Panc1 (cell line): ENCODE data around the gene WDR73. TPM values are rescaled to one million over a fixed set of nuclear protein-coding genes. Genes with fewer than 3 reads are reported as not detected.

Source experiments
- ATAC-seq: fragments of 200-7000 bp; cut with Tn5 transposase; 2 replicates; pipeline ENCODE4 v1.9.1; 2020; ENCODE audit warnings: mild to moderate bottlenecking, moderate library complexity
- BruUV-seq: library from RNA; stranded (reverse); fragments of 400-500 nt; replicated peaks from 2 replicates; lab custom pipeline; 2021; lab: Mats Ljungman, UMichigan
- CTCF ChIA-PET: fragments of 300-600 bp; sonication (Branson Sonifier 250); formaldehyde crosslinking; loops from one replicate; lab custom pipeline; 2022; ENCODE audit warnings: antibody characterized with exemption; lab: Charles Lee
- POLR2A ChIA-PET: fragments of 300-600 bp; sonication (Branson Sonifier 250); formaldehyde crosslinking; loops from one replicate; lab custom pipeline; 2022; ENCODE audit warnings: antibody characterized with exemption; lab: Charles Lee
- DNase-seq: peaks from one replicate; pipeline ENCODE4 v3.0.0-alpha.2; 2010; ENCODE audit warnings: low read depth, low spot score
- H3K27ac ChIP-seq: 2 replicates; pipeline ENCODE4 v1.5.1; 2011; ENCODE audit warnings: mild to moderate bottlenecking, low read length, inconsistent platforms
- H3K27me3 ChIP-seq: fragments of 200-500 bp; sonication (Bioruptor generic); 2 replicates; pipeline ENCODE4 v1.6.0; 2014; ENCODE audit warnings: low read length, inconsistent platforms; ENCODE audit not compliant: control insufficient read depth, insufficient read depth
- H3K36me3 ChIP-seq: fragments of 200-500 bp; sonication (Bioruptor generic); 2 replicates; pipeline ENCODE4 v1.5.1; 2014; ENCODE audit warnings: inconsistent platforms, mild to moderate bottlenecking, low read length, moderate library complexity; ENCODE audit not compliant: control insufficient read depth, insufficient read depth
- H3K4me1 ChIP-seq: 2 replicates; pipeline ENCODE4 v1.5.1; 2011; ENCODE audit warnings: inconsistent platforms, mild to moderate bottlenecking, low read length, moderate library complexity; ENCODE audit not compliant: control insufficient read depth, insufficient read depth
- H3K4me3 ChIP-seq, 2 experiments: 2 replicates each; pipeline ENCODE4 v1.5.1; 2011 to 2012; ENCODE audit warnings: low read depth in 2 of 2, low read length in 2 of 2, mild to moderate bottlenecking in 2 of 2, inconsistent platforms in 1 of 2, moderate library complexity in 1 of 2
- H3K9me3 ChIP-seq: fragments of 200-500 bp; sonication (Bioruptor generic); 2 replicates; pipeline ENCODE4 v1.5.1; 2014; ENCODE audit warnings: low read depth, mild to moderate bottlenecking, inconsistent platforms, low read length, moderate library complexity; ENCODE audit not compliant: control insufficient read depth, insufficient read depth
- POLR2AphosphoS5 ChIP-seq: IDR thresholded peaks from 2 replicates; pipeline ENCODE4 v1.6.1; 2012; ENCODE audit warnings: mild to moderate bottlenecking, low read depth, low read length, moderate library complexity
- SIN3A ChIP-seq: IDR thresholded peaks from 2 replicates; pipeline ENCODE4 v1.6.1; 2012; ENCODE audit warnings: low read depth, mild to moderate bottlenecking, low read length, moderate library complexity, borderline replicate concordance; ENCODE audit not compliant: insufficient read depth
- TCF7L2 ChIP-seq: IDR thresholded peaks from 2 replicates; pipeline ENCODE4 v1.6.1; 2011; ENCODE audit warnings: mild to moderate bottlenecking, low read depth, low read length, inconsistent platforms
- in situ Hi-C: cut with HindIII; loops from 2 replicates; pipeline ENCODE4 v1.10.0; 2016; ENCODE audit warnings: low sequenced_read_pairs, low pct_unique_long_range_greater_than_20kb
- intact Hi-C: fragments of 100-400 bp; cut with micrococcal nuclease; formaldehyde crosslinking; loops from one replicate; pipeline ENCODE4 v1.10.0; 2022; ENCODE audit not compliant: unreplicated experiment
- total RNA-seq: library from RNA; stranded (reverse); gene quantifications from one replicate; pipeline ENCODE4 v1.2.1, GENCODE V29; 2021; ENCODE audit not compliant: unreplicated experiment
- TF ChIP-seq, protein P1 (sequence below), 2 experiments: IDR thresholded peaks; 2 replicates each; pipeline ENCODE4 v1.6.1; 2011 to 2012; ENCODE audit warnings: low read depth in 2 of 2, control low read depth in 1 of 2, low read length in 1 of 2, mild to moderate bottlenecking in 1 of 2, moderate library complexity in 1 of 2; ENCODE audit not compliant: insufficient read depth in 1 of 2
- TF ChIP-seq, protein P2 (sequence below): fragments of 450-650 bp; IDR thresholded peaks from 2 replicates; pipeline ENCODE4 v1.5.1; 2017; ENCODE audit warnings: mild to moderate bottlenecking

WDR73 gene
- total RNA-seq, 1 experiment from 2014 or later: 39.0 TPM

DNA sequence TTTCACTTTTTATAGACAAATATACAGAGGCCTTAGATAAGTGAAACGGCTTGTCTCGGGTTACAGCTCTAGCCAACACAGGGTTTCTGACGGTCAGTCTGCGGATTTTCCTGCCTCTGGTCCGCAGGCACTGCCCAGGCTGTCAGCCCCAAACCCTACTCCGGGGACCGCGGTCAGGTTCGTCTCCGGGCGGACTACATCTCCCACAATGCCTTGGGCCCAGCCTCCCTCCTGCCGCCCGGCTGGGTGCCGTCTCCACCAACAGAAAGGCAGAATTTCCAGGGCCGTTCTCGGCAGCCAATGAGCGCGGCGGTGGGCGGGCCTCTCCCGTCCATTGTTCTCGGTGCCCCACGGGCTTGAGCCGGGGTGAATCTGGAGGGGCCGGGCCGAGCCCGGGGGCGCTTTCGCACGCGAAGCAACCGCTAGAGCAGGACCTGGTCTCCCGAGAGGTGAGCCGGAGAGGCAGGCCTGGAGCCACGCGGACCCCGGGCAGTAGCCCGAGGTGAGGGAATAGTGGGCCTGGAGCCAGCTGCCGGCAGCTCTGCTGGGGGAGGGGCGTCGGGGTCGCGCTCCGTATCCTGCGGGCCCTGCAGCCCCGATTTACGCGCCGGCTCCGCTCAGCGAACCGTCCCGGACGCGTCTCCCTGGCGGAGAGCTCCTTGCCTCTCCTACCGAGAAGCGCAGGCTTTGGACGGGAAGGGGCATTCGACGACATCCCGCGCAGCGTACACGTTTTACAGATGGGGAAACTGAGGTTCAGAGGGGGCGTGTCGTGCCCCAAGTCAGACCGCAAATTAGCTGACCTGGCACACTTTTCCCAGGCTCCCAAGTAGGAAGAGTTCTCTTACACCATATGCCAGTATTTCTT lies 53.2 kb downstream of the WDR73 start, which contains the start of gene ZSCAN2:
TSS of gene ZSCAN2 (plus strand) at position 323 of the 868 bp plus-strand sequence. CDS start 2,919 bp downstream, outside the sequence.
- Histone ChIP-seq H3K9me3 (no peaks in the 10 kb centered on the region), H3K4me1 (0 out of 2 replicates have a peak, but pooled peaks cover 3% of the 10 kb centered on the region), H3K4me3 (peak within 1 kb of the TSS; percentile 76 to 84), H3K27ac (peak within 1 kb of the TSS; percentile 70), H3K36me3 (no peaks in the 10 kb centered on the region), H3K27me3 (no peaks in the 10 kb centered on the region)
- POLR2A ChIA-PET: interaction anchor here (0.5 kb wide), 1 partner anchor 94 kb away, joined by 7 read pairs; no protein-coding TSS in a partner anchor
- ATAC-seq: peak; percentile 98
- intact Hi-C loops (no loop called here), in situ Hi-C loops (no loop called here)
- TF ChIP-seq, protein P1, sequence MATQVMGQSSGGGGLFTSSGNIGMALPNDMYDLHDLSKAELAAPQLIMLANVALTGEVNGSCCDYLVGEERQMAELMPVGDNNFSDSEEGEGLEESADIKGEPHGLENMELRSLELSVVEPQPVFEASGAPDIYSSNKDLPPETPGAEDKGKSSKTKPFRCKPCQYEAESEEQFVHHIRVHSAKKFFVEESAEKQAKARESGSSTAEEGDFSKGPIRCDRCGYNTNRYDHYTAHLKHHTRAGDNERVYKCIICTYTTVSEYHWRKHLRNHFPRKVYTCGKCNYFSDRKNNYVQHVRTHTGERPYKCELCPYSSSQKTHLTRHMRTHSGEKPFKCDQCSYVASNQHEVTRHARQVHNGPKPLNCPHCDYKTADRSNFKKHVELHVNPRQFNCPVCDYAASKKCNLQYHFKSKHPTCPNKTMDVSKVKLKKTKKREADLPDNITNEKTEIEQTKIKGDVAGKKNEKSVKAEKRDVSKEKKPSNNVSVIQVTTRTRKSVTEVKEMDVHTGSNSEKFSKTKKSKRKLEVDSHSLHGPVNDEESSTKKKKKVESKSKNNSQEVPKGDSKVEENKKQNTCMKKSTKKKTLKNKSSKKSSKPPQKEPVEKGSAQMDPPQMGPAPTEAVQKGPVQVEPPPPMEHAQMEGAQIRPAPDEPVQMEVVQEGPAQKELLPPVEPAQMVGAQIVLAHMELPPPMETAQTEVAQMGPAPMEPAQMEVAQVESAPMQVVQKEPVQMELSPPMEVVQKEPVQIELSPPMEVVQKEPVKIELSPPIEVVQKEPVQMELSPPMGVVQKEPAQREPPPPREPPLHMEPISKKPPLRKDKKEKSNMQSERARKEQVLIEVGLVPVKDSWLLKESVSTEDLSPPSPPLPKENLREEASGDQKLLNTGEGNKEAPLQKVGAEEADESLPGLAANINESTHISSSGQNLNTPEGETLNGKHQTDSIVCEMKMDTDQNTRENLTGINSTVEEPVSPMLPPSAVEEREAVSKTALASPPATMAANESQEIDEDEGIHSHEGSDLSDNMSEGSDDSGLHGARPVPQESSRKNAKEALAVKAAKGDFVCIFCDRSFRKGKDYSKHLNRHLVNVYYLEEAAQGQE (IDR thresholded peaks at IDR 0.05; ENCODE audit: insufficient read depth in 1 of 2, low read depth in 2 of 2, low read length in 1 of 2): no peak
- peak; percentile 20; the same call in 1 of the 2 replicates for TF ChIP-seq TCF7L2
- peak; percentile 58; the same call in 1 of the 2 replicates for TF ChIP-seq POLR2AphosphoS5
- TF ChIP-seq SIN3A: no peak
- TF ChIP-seq, protein P2, sequence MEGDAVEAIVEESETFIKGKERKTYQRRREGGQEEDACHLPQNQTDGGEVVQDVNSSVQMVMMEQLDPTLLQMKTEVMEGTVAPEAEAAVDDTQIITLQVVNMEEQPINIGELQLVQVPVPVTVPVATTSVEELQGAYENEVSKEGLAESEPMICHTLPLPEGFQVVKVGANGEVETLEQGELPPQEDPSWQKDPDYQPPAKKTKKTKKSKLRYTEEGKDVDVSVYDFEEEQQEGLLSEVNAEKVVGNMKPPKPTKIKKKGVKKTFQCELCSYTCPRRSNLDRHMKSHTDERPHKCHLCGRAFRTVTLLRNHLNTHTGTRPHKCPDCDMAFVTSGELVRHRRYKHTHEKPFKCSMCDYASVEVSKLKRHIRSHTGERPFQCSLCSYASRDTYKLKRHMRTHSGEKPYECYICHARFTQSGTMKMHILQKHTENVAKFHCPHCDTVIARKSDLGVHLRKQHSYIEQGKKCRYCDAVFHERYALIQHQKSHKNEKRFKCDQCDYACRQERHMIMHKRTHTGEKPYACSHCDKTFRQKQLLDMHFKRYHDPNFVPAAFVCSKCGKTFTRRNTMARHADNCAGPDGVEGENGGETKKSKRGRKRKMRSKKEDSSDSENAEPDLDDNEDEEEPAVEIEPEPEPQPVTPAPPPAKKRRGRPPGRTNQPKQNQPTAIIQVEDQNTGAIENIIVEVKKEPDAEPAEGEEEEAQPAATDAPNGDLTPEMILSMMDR: no peak
- TSS peak; percentile 63 for BruUV-seq
- CTCF ChIA-PET: interaction anchor here (0.8 to 1.3 kb wide), 4 partner anchors 13 to 52 kb away, joined by 3 to 4 read pairs (median 3); no protein-coding TSS in a partner anchor
- peak; percentile 78 for DNase-seq

DNA sequence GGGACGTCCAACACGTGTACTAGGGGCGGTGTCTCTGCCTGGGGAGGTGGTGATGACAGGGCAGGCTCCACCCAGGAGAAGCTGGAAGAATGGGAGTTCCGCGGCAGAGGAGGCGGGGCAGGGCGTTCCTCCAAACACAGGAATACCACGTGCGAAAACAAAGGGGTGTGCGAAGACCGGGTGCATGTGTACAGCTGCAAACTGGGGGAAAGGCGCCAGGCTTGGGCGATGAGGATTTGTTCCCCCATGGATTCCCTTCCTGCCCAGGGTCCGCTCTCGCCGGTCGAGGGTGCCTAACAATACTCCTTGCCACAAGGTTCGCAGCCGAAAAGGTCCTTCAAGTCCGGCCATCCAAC lies 53.8 kb downstream of the WDR73 start:
- H3K4me1 ChIP-seq: 0 out of 2 replicates have a peak, but pooled peaks cover 3% of the 10 kb centered on the region
- intact Hi-C loops: no loop called here
- no TSS peak for BruUV-seq
- ATAC-seq: peak; percentile 93
- ChIA-PET POLR2A (no interaction called here), CTCF (interaction anchor here (0.9 to 1.3 kb wide), 3 partner anchors 31 to 53 kb away, joined by 3 to 4 read pairs (median 3); no protein-coding TSS in a partner anchor)
- no peaks in the 10 kb centered on the region for H3K36me3 ChIP-seq
- no peak overlapping the region for H3K27ac ChIP-seq
- H3K4me3 ChIP-seq: peak overlapping the region; percentile 76 to 84
- H3K27me3 ChIP-seq: no peaks in the 10 kb centered on the region
- H3K9me3 ChIP-seq: no peaks in the 10 kb centered on the region
- DNase-seq: peak; percentile 76
- in situ Hi-C loops: no loop called here
- TF ChIP-seq POLR2AphosphoS5 (no peak), SIN3A (peak; percentile 98)
